Keratinocyte (primary cell): ENCODE data around the gene ELP5. TPM values are rescaled to one million over a fixed set of nuclear protein-coding genes. Genes with fewer than 3 reads are reported as not detected.

ENCODE experiments used
- DNase-seq: peaks from one replicate; pipeline ENCODE4 v3.0.0-alpha.2; 2011; ENCODE audit warnings: low read depth, missing footprints, low spot score
- FAIRE-seq: peaks from 2 replicates; lab custom pipeline; 2011; peaks lifted over from hg19 to GRCh38; lab: Jason Lieb, UNC
- H2AFZ ChIP-seq: 2 replicates; pipeline ENCODE4 v1.6.0; 2012; ENCODE audit warnings: low read length, control low read depth, inconsistent platforms; ENCODE audit not compliant: control insufficient read depth
- H3K27ac ChIP-seq: 2 replicates; pipeline ENCODE4 v1.5.1; 2011; ENCODE audit warnings: low read length; ENCODE audit not compliant: control insufficient read depth, insufficient read depth
- H3K27me3 ChIP-seq: 3 replicates; pipeline ENCODE4 v1.6.0; 2011; ENCODE audit warnings: low read length; ENCODE audit not compliant: control insufficient read depth, insufficient read depth; ENCODE audit errors: extremely low read depth
- H3K36me3 ChIP-seq, 2 experiments: 2 replicates in 1 of 2; 3 replicates in 1 of 2; pipeline ENCODE4 v1.5.1; 2011; ENCODE audit warnings: low read length in 2 of 2, mild to moderate bottlenecking in 1 of 2; ENCODE audit not compliant: control insufficient read depth in 2 of 2, insufficient read depth in 2 of 2; ENCODE audit errors: extremely low read depth in 1 of 2
- H3K4me1 ChIP-seq: 3 replicates; pipeline ENCODE4 v1.5.1; 2011; ENCODE audit warnings: low read length; ENCODE audit not compliant: control insufficient read depth, insufficient read depth; ENCODE audit errors: extremely low read depth
- H3K4me2 ChIP-seq: 3 replicates; pipeline ENCODE4 v1.6.0; 2011; ENCODE audit warnings: low read depth, low read length; ENCODE audit not compliant: control insufficient read depth, insufficient read depth; ENCODE audit errors: extremely low read depth
- H3K4me3 ChIP-seq, 3 experiments: fragments of 200-600 bp in 1 of 3; sonication (generic) in 1 of 3; 2 replicates in 2 of 3; 3 replicates in 1 of 3; pipeline ENCODE4 v1.5.1; 2011 to 2016; ENCODE audit warnings: low read length in 3 of 3, mild to moderate bottlenecking in 3 of 3, control low read depth in 2 of 3, inconsistent platforms in 1 of 3, low read depth in 1 of 3, mixed read lengths in 1 of 3, mixed run types in 1 of 3, moderate library complexity in 1 of 3; ENCODE audit not compliant: control insufficient read depth in 2 of 3, insufficient read depth in 2 of 3; ENCODE audit errors: extremely low read depth in 1 of 3
- H3K79me2 ChIP-seq: 2 replicates; pipeline ENCODE4 v1.6.0; 2012; ENCODE audit warnings: low read length; ENCODE audit not compliant: control insufficient read depth, insufficient read depth
- H3K9ac ChIP-seq: 3 replicates; pipeline ENCODE4 v1.6.0; 2011; ENCODE audit warnings: low read length; ENCODE audit not compliant: control insufficient read depth, insufficient read depth; ENCODE audit errors: extremely low read depth
- H3K9me1 ChIP-seq: 3 replicates; pipeline ENCODE4 v1.6.0; 2011; ENCODE audit warnings: low read length; ENCODE audit not compliant: control insufficient read depth, insufficient read depth; ENCODE audit errors: extremely low read depth
- H3K9me3 ChIP-seq: 2 replicates; pipeline ENCODE4 v1.5.1; 2012; ENCODE audit warnings: low read depth, low read length; ENCODE audit not compliant: control insufficient read depth
- H4K20me1 ChIP-seq: 3 replicates; pipeline ENCODE4 v1.6.0; 2011; ENCODE audit warnings: low read length; ENCODE audit not compliant: control insufficient read depth, insufficient read depth; ENCODE audit errors: extremely low read depth
- CTCF ChIP-seq, 3 experiments: IDR thresholded peaks in 1 of 3; conservative IDR thresholded peaks in 1 of 3; optimal IDR thresholded peaks in 1 of 3; 2 replicates in 2 of 3; 3 replicates in 1 of 3; pipeline versions ENCODE3 to v1.5.1; 2011; ENCODE audit warnings: low read length in 3 of 3, mild to moderate bottlenecking in 3 of 3, moderate library complexity in 2 of 3, control low read depth in 1 of 3, inconsistent platforms in 1 of 3; ENCODE audit not compliant: insufficient read depth in 2 of 3; ENCODE audit errors: extremely low read depth in 1 of 3
- EZH2 ChIP-seq: IDR thresholded peaks from one replicate; pipeline ENCODE4 v1.6.1; 2012; ENCODE audit warnings: inconsistent platforms, mild to moderate bottlenecking, low read length, moderate library complexity
- dilution Hi-C: fragments of 300-500 bp; cut with MboI; formaldehyde crosslinking; loops from one replicate; pipeline ENCODE4 v1.7.0; 2020; ENCODE audit warnings: low sequenced_read_pairs; ENCODE audit not compliant: extremely low pct_ligation_motif_present
- polyA plus RNA-seq, 5 experiments: library from polyadenylated mRNA; depleted of rRNA in 3 of 5; stranded (reverse) in 3 of 5; stranded (forward) in 1 of 5; unstranded in 1 of 5; fragments of >200 nt; gene quantifications; 1 replicate in 1 of 5; 2 replicates in 3 of 5; 3 replicates in 1 of 5; pipeline versions ENCODE4 v1.2.1 to v1.2.3, GENCODE V29; 2011 to 2012; ENCODE audit warnings: missing spikeins in 2 of 5, low read depth in 1 of 5, low replicate concordance in 1 of 5

Gene ELP5
- polyA plus RNA-seq, 1 donor (not counting 4 experiments of a cell fraction or from before 2014, with no cell fraction given), result 19.4 TPM

GRCh38 chr17:7304179-7304578, 52.2 kb downstream of the ELP5 start:
- DNase-seq (no peak), FAIRE-seq (no peak)
- Histone ChIP-seq H4K20me1 (peaks cover 8% of the 10 kb centered on the region), H3K4me3 (no peak overlapping the region), H3K9me1 (no peaks in the 10 kb centered on the region), H3K27me3 (no peaks in the 10 kb centered on the region), H3K4me2 (no peak overlapping the region), H2AFZ (no peak overlapping the region), H3K79me2 (peaks cover 17% of the 10 kb centered on the region), H3K27ac (no peak overlapping the region), H3K4me1 (peaks cover 5% of the 10 kb centered on the region), H3K36me3 (peaks cover 1 to 2% of the 10 kb centered on the region in 2 experiments), H3K9ac (no peak overlapping the region), H3K9me3 (no peaks in the 10 kb centered on the region)
- TF ChIP-seq EZH2, result no peak
- TF ChIP-seq CTCF (optimal IDR thresholded peaks at IDR 0.05 in 1 of 3, IDR thresholded peaks at IDR 0.05 in 1 of 3, conservative IDR thresholded peaks at IDR 0.05 in 1 of 3; ENCODE audit: extremely low read depth in 1 of 3, insufficient read depth in 2 of 3, low read length in 3 of 3), result no peak
- dilution Hi-C loops, result no loop called here

- TF ChIP-seq CTCF (optimal IDR thresholded peaks at IDR 0.05 in 1 of 3, IDR thresholded peaks at IDR 0.05 in 1 of 3, conservative IDR thresholded peaks at IDR 0.05 in 1 of 3; ENCODE audit: extremely low read depth in 1 of 3, insufficient read depth in 2 of 3, low read length in 3 of 3), result no peak
- no peak for TF ChIP-seq EZH2
These were observed 55.1 kb downstream of the ELP5 start, which contains the start of gene EIF5A for GRCh38 chr17:7306911-7307685. Gene EIF5A, plus strand, starts transcription at chr17:7307628. Its CDS starts 2,008 bp downstream, at chr17:7309636.

More at GRCh38 chr17:7306911-7307685, 55.1 kb downstream of the ELP5 start, which contains the start of gene EIF5A:
- peak; percentile 94 for FAIRE-seq
- peak within 1 kb of the TSS; percentile 97 for H2AFZ ChIP-seq
- H3K9me3 ChIP-seq, result no peaks in the 10 kb centered on the region
- dilution Hi-C loops, result no loop called here
- H3K4me3 ChIP-seq, result peak within 1 kb of the TSS; percentile 93 to 99 (median 95)
- no peaks in the 10 kb centered on the region for H3K9me1 ChIP-seq
- no peaks in the 10 kb centered on the region for H3K27me3 ChIP-seq
- H3K27ac ChIP-seq, result peak within 1 kb of the TSS; percentile 99
- H3K36me3 ChIP-seq, result peaks cover 20 to 30% of the 10 kb centered on the region in 2 experiments
- H3K4me1 ChIP-seq, result peaks cover 23% of the 10 kb centered on the region
- H4K20me1 ChIP-seq, result peaks cover 32% of the 10 kb centered on the region
- H3K4me2 ChIP-seq, result peak within 1 kb of the TSS; percentile 94
- H3K79me2 ChIP-seq, result peaks cover 42% of the 10 kb centered on the region
- peak; percentile 99 for DNase-seq
- peak within 1 kb of the TSS; percentile 100 for H3K9ac ChIP-seq
